ENCODE data around the gene MBNL2.

MBNL2 gene

DNA sequence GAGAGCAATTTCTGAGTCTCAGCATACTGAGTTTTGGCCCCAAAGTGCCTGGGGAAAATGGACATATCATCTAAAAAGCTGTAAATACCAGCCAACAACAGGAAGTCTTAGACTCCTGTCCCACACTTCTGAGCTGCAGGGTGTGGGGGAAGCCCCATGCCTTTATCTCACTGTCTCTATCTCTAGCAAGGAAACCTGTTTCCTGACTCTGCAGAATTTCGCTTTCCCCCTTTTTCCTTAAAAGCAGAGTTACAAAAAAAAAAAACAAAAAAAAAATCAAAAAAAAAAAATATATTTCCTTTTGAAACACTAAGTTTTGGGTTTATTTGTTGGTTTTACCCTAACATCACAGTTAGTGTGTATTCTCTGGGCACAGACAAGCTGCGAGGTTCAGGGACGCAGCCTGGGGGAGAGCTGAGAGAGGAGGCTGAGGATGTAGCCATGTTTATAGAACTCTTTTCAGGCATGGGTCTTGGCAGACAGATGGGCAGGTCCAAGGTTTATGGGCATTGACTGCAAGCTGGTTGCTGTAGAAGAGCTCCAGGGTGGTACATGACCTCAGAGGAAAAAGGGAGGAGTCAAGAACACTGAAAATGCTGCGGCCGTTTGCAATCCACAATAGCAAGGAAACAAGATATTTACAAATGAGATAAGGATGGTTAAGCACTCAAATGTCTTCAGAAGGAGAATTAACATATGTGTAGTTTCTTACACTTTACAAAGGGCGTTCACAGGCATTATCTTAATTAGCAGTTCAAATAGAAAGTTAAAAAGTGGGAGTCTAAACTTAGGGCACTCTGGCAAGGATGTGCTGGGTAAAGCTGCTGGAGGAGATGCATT is 4.9 kb downstream of the MBNL2 start:
- H3K9ac ChIP-seq (ENCODE audit: low read length) = no peak overlapping the region
- H3K4me3 ChIP-seq (ENCODE audit: low read length) = peak overlapping the region; percentile 46
- H3K27me3 ChIP-seq (ENCODE audit: control insufficient read depth, insufficient read depth, low read length) = no peaks in the 10 kb centered on the region
- H3K36me3 ChIP-seq (ENCODE audit: control insufficient read depth, insufficient read depth, low read length) = peaks cover 2% of the 10 kb centered on the region
- peaks cover 24% of the 10 kb centered on the region for H3K4me1 ChIP-seq (ENCODE audit: control insufficient read depth, insufficient read depth, low read length)
- H3K27ac ChIP-seq (ENCODE audit: low read depth, low read length) = peak overlapping the region; percentile 99

DNA sequence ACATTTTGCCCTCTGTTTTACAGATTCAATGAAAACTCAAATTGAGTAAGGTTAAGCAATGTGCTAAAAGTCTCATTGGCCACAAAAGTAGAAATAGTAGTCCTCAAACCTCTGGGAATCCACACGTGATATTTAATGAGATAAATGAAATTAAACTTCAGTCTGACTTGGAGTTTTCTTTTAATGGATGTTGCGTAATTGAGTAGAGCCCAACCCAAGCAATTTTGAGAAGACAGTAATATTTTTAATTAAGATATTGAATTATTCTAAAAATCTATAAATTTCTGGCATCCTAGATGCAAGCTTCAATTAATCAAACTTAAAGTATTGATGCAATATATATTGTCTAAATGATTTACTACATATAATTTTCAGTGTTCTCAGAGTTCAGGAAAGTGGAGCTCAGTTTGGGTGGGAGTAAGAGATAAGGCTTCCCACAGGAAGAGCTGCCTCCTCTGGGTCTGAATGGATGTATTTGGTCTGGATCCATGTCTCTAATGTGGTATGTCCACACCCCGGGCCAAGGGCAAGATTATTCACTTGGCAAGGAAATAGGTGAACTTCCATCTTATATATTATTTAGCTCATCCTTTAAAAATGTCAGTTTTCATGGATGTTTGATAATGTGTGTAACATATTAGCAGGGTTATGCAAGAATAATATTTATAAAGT is 6.9 kb downstream of the MBNL2 start:
- H3K27ac ChIP-seq (ENCODE audit: low read depth, low read length) = no peak overlapping the region
- peaks cover 31% of the 10 kb centered on the region for H3K4me1 ChIP-seq (ENCODE audit: control insufficient read depth, insufficient read depth, low read length)

DNA sequence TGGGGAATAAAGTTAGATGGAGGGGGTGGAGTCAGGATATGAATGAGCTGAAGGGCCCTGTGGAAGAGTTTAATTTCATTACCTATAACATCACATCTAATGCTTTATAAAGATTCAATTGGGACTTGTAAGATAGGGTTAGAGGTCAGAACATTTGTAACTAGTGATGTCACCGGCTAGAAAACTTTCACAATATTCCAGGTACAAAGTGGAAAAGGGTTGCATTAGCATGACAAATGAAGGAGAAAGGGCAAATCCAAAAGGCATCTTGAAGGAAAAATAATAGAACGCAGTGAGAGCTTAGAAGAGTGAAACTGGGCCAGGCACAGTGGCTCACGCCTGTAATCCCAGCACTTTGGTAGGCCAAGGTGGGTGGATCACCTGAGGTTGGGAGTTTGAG is 7.6 kb downstream of the MBNL2 start:
- H3K9ac ChIP-seq (ENCODE audit: low read length) = no peak overlapping the region
- peaks cover 2% of the 10 kb centered on the region for H3K36me3 ChIP-seq (ENCODE audit: control insufficient read depth, insufficient read depth, low read length)
- H3K27me3 ChIP-seq (ENCODE audit: control insufficient read depth, insufficient read depth, low read length) = no peaks in the 10 kb centered on the region
- no peak overlapping the region for H3K27ac ChIP-seq (ENCODE audit: low read depth, low read length)
- H3K4me1 ChIP-seq (ENCODE audit: control insufficient read depth, insufficient read depth, low read length) = peaks cover 33% of the 10 kb centered on the region
- H3K4me3 ChIP-seq (ENCODE audit: low read length) = no peak overlapping the region

More for the DNA sequence above, 6.9 kb downstream of the MBNL2 start:
- peaks cover 2% of the 10 kb centered on the region for H3K36me3 ChIP-seq (ENCODE audit: control insufficient read depth, insufficient read depth, low read length)
- no peaks in the 10 kb centered on the region for H3K27me3 ChIP-seq (ENCODE audit: control insufficient read depth, insufficient read depth, low read length)
- no peak overlapping the region for H3K4me3 ChIP-seq (ENCODE audit: low read length)
- H3K9ac ChIP-seq (ENCODE audit: low read length) = no peak overlapping the region

DNA sequence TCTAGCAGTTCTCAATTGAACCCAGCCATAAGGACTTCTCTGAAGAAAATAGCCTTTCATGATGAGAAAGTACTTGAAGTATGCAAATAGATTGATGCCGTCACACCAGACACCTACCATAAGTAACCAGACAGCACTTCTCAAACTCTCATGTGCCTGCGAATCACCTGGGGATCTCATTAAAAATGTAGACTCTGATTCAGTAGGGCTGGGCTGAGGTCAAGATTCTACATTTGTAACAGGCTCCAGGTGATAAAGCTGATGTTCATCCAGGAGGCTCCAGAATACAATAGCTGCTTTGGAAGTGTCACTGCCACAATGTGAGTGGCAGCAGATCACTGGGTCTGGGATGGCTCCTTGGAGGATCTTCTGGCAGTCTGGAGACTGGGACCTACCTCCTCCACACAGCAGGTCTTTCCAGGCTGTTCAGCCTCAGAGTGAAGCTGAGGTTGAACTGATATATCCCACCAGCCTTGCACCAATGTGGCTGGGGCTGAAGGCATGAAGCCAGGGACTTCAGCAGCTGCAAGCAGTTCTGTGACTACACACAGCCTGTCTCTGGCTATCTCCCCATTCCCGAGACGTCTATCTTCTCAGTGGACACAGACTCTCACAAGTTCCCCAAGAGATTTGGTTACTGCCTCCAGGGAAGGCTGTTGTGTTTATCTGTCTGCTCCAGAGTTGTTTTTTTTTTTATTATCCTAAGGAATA is 9.1 kb downstream of the MBNL2 start:
- H3K36me3 ChIP-seq (ENCODE audit: control insufficient read depth, insufficient read depth, low read length) = peaks cover 2% of the 10 kb centered on the region
- no peak overlapping the region for H3K9ac ChIP-seq (ENCODE audit: low read length)
- H3K27me3 ChIP-seq (ENCODE audit: control insufficient read depth, insufficient read depth, low read length) = no peaks in the 10 kb centered on the region
- H3K4me1 ChIP-seq (ENCODE audit: control insufficient read depth, insufficient read depth, low read length) = peaks cover 43% of the 10 kb centered on the region
- no peak overlapping the region for H3K4me3 ChIP-seq (ENCODE audit: low read length)
- no peak overlapping the region for H3K27ac ChIP-seq (ENCODE audit: low read depth, low read length)

DNA sequence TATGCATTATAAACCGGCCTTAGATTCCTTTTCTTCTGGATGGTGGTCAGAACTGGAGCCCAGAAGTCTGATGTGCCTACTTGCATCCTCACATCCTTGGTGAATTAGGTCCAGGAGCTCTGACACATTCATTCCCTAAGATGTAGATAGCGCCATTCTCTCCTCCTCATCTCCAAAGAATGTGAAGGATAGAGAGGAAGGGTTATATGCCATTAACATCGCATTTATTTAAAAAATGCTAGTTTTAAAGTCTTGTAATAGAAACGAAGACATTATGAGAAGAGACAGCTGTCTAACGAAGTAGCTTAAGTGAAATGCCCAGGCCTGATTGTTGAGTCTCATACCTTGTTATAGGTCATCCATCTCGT is 9.7 kb downstream of the MBNL2 start:
- H3K27ac ChIP-seq (ENCODE audit: low read depth, low read length) = no peak overlapping the region
- peaks cover 2% of the 10 kb centered on the region for H3K36me3 ChIP-seq (ENCODE audit: control insufficient read depth, insufficient read depth, low read length)
- H3K4me1 ChIP-seq (ENCODE audit: control insufficient read depth, insufficient read depth, low read length) = peaks cover 38% of the 10 kb centered on the region

DNA sequence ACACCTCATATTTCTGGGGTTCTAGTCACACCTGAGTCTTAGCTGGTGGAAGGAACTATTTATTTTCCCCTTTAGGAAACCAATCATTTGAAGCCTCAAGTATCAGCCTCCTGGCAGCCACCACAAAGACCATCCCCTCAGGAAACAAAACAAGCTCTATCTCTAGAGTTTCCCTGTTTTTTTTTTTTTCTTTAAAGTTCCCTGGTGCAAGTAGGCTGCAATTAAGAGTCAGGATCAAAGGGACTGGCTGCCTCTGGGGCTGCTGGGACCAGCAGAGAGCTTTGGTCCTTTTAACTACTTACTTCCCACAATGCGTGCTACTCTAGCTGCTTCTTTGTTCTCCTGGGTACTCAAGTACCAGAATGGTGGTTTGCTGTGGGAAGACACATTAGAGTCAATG is 11.4 kb downstream of the MBNL2 start:
- Histone ChIP-seq H3K4me1 (ENCODE audit: control insufficient read depth, insufficient read depth, low read length) (peaks cover 28% of the 10 kb centered on the region), H3K36me3 (ENCODE audit: control insufficient read depth, insufficient read depth, low read length) (peaks cover 2% of the 10 kb centered on the region), H3K27ac (ENCODE audit: low read depth, low read length) (no peak overlapping the region), H3K9ac (ENCODE audit: low read length) (no peak overlapping the region), H3K27me3 (ENCODE audit: control insufficient read depth, insufficient read depth, low read length) (no peaks in the 10 kb centered on the region), H3K4me3 (ENCODE audit: low read length) (no peak overlapping the region)

More for the DNA sequence above, 9.7 kb downstream of the MBNL2 start:
- H3K4me3 ChIP-seq (ENCODE audit: low read length) = no peak overlapping the region
- no peak overlapping the region for H3K9ac ChIP-seq (ENCODE audit: low read length)
- H3K27me3 ChIP-seq (ENCODE audit: control insufficient read depth, insufficient read depth, low read length) = no peaks in the 10 kb centered on the region

DNA sequence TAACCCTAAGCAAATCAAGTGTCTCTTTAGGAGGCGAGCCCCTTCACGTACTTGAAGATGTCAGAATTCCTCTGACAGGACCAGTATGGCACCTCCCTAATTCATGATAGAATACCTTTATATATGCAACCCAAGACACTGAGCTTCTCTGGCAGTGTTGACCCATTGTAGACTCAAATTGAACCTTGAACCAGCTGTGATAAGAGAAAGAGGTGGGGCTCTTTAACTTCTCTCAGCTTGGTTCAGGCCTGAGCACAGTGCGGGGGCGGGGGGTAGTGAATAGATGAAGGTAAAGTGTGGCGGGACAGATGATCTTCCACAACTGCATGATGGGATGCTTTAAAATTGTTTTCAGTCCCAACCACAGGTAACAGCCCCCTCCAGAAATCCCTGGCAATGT is 12.1 kb downstream of the MBNL2 start:
- Histone ChIP-seq H3K4me1 (ENCODE audit: control insufficient read depth, insufficient read depth, low read length) (peaks cover 30% of the 10 kb centered on the region), H3K27me3 (ENCODE audit: control insufficient read depth, insufficient read depth, low read length) (no peaks in the 10 kb centered on the region), H3K4me3 (ENCODE audit: low read length) (peak overlapping the region; percentile 25), H3K27ac (ENCODE audit: low read depth, low read length) (peak overlapping the region; percentile 72), H3K9ac (ENCODE audit: low read length) (no peak overlapping the region), H3K36me3 (ENCODE audit: control insufficient read depth, insufficient read depth, low read length) (peaks cover 4% of the 10 kb centered on the region)

DNA sequence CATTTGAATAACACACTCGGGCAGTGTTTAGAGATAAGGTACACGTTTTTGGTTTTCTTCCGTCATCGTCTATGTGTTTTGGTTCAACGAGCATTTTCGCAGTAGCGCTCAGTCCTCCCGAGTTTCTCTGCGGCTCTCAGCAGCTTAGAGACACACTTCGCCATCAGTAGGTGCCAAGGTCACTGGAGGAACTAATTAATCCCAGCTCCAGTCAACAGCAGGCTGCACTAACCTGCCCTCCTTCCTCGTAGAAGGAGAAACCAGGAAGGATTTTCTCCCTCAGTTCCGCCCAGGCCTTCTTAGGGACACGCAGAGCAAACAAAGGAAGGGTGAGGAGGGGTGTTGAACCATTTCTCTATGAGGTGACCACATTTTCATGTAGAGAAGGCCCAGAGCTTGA is 12.6 kb downstream of the MBNL2 start:
- peaks cover 35% of the 10 kb centered on the region for H3K4me1 ChIP-seq (ENCODE audit: control insufficient read depth, insufficient read depth, low read length)
- peak overlapping the region; percentile 72 for H3K27ac ChIP-seq (ENCODE audit: low read depth, low read length)
- H3K4me3 ChIP-seq (ENCODE audit: low read length) = peak overlapping the region; percentile 25
- H3K9ac ChIP-seq (ENCODE audit: low read length) = no peak overlapping the region
- no peaks in the 10 kb centered on the region for H3K27me3 ChIP-seq (ENCODE audit: control insufficient read depth, insufficient read depth, low read length)
- H3K36me3 ChIP-seq (ENCODE audit: control insufficient read depth, insufficient read depth, low read length) = peaks cover 4% of the 10 kb centered on the region

DNA sequence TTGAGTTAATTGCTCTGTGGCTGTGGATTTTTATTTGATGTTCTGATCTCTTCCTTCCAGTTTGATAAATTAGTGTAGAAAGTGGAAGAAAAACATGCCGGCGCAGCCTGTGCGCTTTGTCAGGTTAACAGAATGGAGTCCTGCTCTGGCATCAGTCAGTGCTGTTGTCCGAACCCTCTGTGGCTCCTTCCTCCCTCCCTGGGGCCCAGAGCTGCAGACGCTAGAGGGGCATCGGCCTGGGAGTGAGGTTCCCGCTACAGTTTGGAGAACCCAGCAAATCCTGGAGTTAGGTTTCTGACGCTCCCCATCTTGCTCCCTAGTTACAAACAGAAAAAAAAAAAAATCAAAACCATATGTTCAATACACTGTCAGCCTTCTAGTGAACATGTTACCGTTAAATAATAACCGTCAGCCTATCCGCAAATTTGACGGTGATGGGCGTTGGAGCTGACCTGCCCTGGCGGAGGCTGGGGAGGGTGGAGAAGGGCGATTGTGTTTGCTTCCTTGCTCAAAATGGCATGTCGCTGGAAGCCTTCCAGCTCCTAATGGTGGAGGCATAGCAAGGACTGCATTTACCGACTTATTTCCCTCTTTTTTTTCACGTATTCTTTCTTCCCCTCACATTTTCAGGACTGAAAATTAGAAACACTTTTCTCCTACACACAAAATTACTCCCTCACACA is 13.6 kb downstream of the MBNL2 start:
- Histone ChIP-seq H3K36me3 (ENCODE audit: control insufficient read depth, insufficient read depth, low read length) (peaks cover 4% of the 10 kb centered on the region), H3K27ac (ENCODE audit: low read depth, low read length) (peak overlapping the region; percentile 72), H3K9ac (ENCODE audit: low read length) (no peak overlapping the region), H3K27me3 (ENCODE audit: control insufficient read depth, insufficient read depth, low read length) (no peaks in the 10 kb centered on the region), H3K4me3 (ENCODE audit: low read length) (peak overlapping the region; percentile 47), H3K4me1 (ENCODE audit: control insufficient read depth, insufficient read depth, low read length) (peaks cover 43% of the 10 kb centered on the region)

DNA sequence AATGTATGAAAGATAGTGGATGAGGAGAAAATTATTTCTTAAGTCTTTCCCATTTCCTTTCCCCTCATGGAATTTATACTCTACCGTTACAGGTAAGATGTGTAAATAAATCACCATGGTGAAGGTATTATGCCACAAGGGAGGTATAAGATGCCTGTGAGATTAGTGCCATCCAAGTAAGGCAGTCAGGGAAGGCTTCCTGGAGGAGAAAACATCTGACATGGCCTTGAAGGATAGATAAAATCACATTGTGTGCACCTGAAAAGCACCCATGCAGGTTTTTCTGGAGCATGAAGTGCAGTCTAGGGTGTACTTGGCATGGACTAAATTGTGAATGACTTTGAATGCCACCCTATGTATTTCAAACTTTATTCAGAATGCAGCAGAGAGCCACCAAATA is 15.3 kb downstream of the MBNL2 start:
- no peak overlapping the region for H3K9ac ChIP-seq (ENCODE audit: low read length)
- peaks cover 42% of the 10 kb centered on the region for H3K4me1 ChIP-seq (ENCODE audit: control insufficient read depth, insufficient read depth, low read length)
- H3K27ac ChIP-seq (ENCODE audit: low read depth, low read length) = no peak overlapping the region
- H3K27me3 ChIP-seq (ENCODE audit: control insufficient read depth, insufficient read depth, low read length) = no peaks in the 10 kb centered on the region
- H3K4me3 ChIP-seq (ENCODE audit: low read length) = no peak overlapping the region
- H3K36me3 ChIP-seq (ENCODE audit: control insufficient read depth, insufficient read depth, low read length) = peaks cover 2% of the 10 kb centered on the region

DNA sequence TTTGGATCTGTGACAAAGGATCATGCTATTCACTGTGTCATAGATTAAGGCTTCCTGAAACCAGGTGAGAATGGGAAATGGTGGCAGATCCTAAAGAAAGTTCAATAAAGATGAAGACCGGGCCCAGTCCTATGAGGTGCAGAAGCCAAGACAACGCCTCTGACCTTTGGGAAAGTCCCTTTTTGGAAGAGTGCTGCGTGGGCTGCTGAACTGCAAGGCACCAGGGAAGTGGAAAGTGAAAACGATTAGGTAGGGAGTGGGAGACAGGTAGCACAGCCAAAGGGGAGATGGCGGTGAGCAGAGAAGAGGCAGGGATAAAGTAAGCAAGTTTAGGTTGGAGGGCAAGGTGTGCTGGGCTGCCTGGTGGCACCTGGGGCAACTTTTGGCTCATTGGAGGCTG is 16.3 kb downstream of the MBNL2 start:
- Histone ChIP-seq H3K4me1 (ENCODE audit: control insufficient read depth, insufficient read depth, low read length) (peaks cover 44% of the 10 kb centered on the region), H3K36me3 (ENCODE audit: control insufficient read depth, insufficient read depth, low read length) (peaks cover 2% of the 10 kb centered on the region), H3K27me3 (ENCODE audit: control insufficient read depth, insufficient read depth, low read length) (no peaks in the 10 kb centered on the region), H3K4me3 (ENCODE audit: low read length) (no peak overlapping the region), H3K9ac (ENCODE audit: low read length) (no peak overlapping the region), H3K27ac (ENCODE audit: low read depth, low read length) (no peak overlapping the region)

DNA sequence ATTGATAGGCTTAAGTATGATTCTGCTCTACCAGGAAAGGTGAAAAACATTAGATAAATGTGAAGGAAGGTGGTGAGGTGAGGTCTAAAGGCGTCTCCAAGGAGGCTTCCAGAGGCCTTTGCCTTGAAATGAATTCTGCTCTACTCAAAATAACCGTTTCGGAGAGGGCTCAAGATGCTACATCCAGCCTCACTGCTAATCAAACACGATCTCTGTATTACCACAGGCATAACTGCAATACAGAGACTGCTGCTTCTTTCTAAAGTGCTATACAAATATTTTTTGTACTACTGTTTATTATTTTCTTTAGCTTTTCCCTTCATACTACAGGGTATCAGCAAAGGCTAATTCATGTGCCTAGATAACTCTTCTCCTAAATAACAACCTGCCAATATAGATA is 16.8 kb downstream of the MBNL2 start:
- H3K27ac ChIP-seq (ENCODE audit: low read depth, low read length) = peak overlapping the region; percentile 58
- H3K27me3 ChIP-seq (ENCODE audit: control insufficient read depth, insufficient read depth, low read length) = no peaks in the 10 kb centered on the region
- peaks cover 2% of the 10 kb centered on the region for H3K36me3 ChIP-seq (ENCODE audit: control insufficient read depth, insufficient read depth, low read length)
- no peak overlapping the region for H3K9ac ChIP-seq (ENCODE audit: low read length)
- peaks cover 49% of the 10 kb centered on the region for H3K4me1 ChIP-seq (ENCODE audit: control insufficient read depth, insufficient read depth, low read length)
- H3K4me3 ChIP-seq (ENCODE audit: low read length) = no peak overlapping the region

Data from rectal smooth muscle tissue (tissue), 1 donor.